DND-41 (cell line): Measurements from ENCODE around the gene PTPN9.
"Not testable (repeated sequence)": the region's sequence is repeated elsewhere in the genome, so short reads cannot be mapped to it uniquely, and the experiment has no call there.

Experiments
- ATAC-seq: fragments of 200-7000 bp; cut with Tn5 transposase; 3 replicates; pipeline ENCODE4 v1.9.1; 2021; ENCODE audit warnings: low read depth; ENCODE audit not compliant: insufficient read depth
- DNase-seq: peaks from one replicate; pipeline ENCODE4 v3.0.0-alpha.2; 2020
- H2AFZ ChIP-seq: 2 replicates; pipeline ENCODE4 v1.6.0; 2012; ENCODE audit warnings: low read depth, low read length
- H3K27ac ChIP-seq: 2 replicates; pipeline ENCODE4 v1.5.1; 2012; ENCODE audit warnings: low read length, inconsistent platforms
- H3K27me3 ChIP-seq: fragments of 200-600 bp; sonication (generic); 2 replicates; pipeline ENCODE4 v1.6.0; 2012; ENCODE audit warnings: low read length, mild to moderate bottlenecking, inconsistent platforms; ENCODE audit not compliant: insufficient read depth, poor library complexity
- H3K36me3 ChIP-seq: 2 replicates; pipeline ENCODE4 v1.5.1; 2012; ENCODE audit warnings: low read length, inconsistent platforms; ENCODE audit not compliant: insufficient read depth
- H3K4me1 ChIP-seq: 2 replicates; pipeline ENCODE4 v1.5.1; 2012; ENCODE audit warnings: mild to moderate bottlenecking, low read length; ENCODE audit not compliant: insufficient read depth
- H3K4me2 ChIP-seq: 2 replicates; pipeline ENCODE4 v1.6.0; 2012; ENCODE audit warnings: mild to moderate bottlenecking, moderate library complexity, low read length, inconsistent platforms; ENCODE audit not compliant: insufficient read depth
- H3K4me3 ChIP-seq, 2 experiments: fragments of 200-600 bp in 1 of 2; shearing (Covaris generic) in 1 of 2; 2 replicates each; pipeline ENCODE4 v1.5.1; 2012 to 2016; ENCODE audit warnings: inconsistent platforms in 2 of 2, low read length in 2 of 2, mild to moderate bottlenecking in 2 of 2, low read depth in 1 of 2, moderate library complexity in 1 of 2
- H3K79me2 ChIP-seq: 2 replicates; pipeline ENCODE4 v1.6.0; 2012; ENCODE audit warnings: low read length, inconsistent platforms; ENCODE audit not compliant: insufficient read depth
- H3K9ac ChIP-seq: 2 replicates; pipeline ENCODE4 v1.6.0; 2012; ENCODE audit warnings: low read depth, mild to moderate bottlenecking, inconsistent platforms, low read length, moderate library complexity
- H3K9me3 ChIP-seq: 2 replicates; pipeline ENCODE4 v1.5.1; 2012; ENCODE audit warnings: low read length, moderate library complexity, mild to moderate bottlenecking, inconsistent platforms; ENCODE audit not compliant: insufficient read depth, severe bottlenecking
- H4K20me1 ChIP-seq: 2 replicates; pipeline ENCODE4 v1.6.0; 2012; ENCODE audit warnings: low read length; ENCODE audit not compliant: insufficient read depth
- EZH2 ChIP-seq: IDR thresholded peaks from 3 replicates; pipeline ENCODE4 v1.6.1; 2012; ENCODE audit warnings: borderline replicate concordance, low read depth, mild to moderate bottlenecking, moderate library complexity, low read length, inconsistent platforms; ENCODE audit not compliant: severe bottlenecking
- TF ChIP-seq, protein P1 (sequence below): IDR thresholded peaks from 2 replicates; pipeline ENCODE4 v1.5.1; 2012; ENCODE audit warnings: borderline replicate concordance, low read length, moderate library complexity, mild to moderate bottlenecking; ENCODE audit not compliant: poor library complexity, severe bottlenecking; ENCODE audit errors: extremely low read depth

Gene PTPN9

DNA sequence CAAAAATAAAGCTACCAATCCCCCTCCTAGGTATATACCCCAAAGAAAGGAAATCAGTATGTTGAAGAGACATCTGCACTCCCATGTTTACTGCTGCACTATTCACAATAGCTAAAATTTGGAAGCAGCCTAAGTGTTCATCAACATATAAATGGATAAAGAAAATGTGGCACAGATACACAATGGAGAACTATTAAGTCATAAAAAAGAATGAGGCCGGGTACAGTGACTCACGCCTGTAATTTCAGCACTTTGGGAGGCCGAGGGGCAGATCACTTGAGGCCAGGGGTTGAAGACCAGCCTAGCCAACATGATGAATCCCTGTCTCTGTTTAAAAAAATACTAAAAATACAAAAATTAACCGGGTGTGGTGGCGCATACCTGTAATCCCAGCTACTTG is 10.0 kb upstream of the PTPN9 start:
- peaks cover 3% of the 10 kb centered on the region; the same call in 1 of the 2 replicates for H3K36me3 ChIP-seq
- no peak overlapping the region for H2AFZ ChIP-seq
- H4K20me1 ChIP-seq, result no peaks in the 10 kb centered on the region
- no peak overlapping the region for H3K4me3 ChIP-seq
- DNase-seq, result no peak
- no peaks in the 10 kb centered on the region for H3K9me3 ChIP-seq
- H3K79me2 ChIP-seq, result no peaks in the 10 kb centered on the region
- TF ChIP-seq EZH2, result no peak
- TF ChIP-seq, protein P1, sequence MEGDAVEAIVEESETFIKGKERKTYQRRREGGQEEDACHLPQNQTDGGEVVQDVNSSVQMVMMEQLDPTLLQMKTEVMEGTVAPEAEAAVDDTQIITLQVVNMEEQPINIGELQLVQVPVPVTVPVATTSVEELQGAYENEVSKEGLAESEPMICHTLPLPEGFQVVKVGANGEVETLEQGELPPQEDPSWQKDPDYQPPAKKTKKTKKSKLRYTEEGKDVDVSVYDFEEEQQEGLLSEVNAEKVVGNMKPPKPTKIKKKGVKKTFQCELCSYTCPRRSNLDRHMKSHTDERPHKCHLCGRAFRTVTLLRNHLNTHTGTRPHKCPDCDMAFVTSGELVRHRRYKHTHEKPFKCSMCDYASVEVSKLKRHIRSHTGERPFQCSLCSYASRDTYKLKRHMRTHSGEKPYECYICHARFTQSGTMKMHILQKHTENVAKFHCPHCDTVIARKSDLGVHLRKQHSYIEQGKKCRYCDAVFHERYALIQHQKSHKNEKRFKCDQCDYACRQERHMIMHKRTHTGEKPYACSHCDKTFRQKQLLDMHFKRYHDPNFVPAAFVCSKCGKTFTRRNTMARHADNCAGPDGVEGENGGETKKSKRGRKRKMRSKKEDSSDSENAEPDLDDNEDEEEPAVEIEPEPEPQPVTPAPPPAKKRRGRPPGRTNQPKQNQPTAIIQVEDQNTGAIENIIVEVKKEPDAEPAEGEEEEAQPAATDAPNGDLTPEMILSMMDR, result no peak
- H3K9ac ChIP-seq, result no peak overlapping the region
- H3K27me3 ChIP-seq, result no peaks in the 10 kb centered on the region
- H3K4me2 ChIP-seq, result no peak overlapping the region
- H3K27ac ChIP-seq, result no peak overlapping the region
- no peak for ATAC-seq
- no peaks in the 10 kb centered on the region for H3K4me1 ChIP-seq

DNA sequence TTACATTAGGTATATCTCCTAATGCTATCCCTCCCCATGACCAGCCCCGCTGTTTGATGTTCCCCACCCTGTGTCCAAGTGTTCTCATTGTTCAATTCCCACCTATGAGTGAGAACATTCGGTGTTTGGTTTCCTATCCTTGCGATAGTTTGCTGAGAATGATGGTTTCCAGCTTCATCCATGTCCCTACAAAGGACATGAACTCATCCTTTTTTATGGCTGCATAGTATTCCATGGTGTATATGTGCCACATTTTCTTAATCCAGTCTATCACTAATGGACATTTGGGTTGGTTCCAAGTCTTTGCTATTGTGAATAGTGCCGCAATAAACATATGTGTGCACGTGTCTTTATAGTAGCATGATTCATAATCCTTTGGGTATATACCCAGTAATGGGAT is 7.3 kb upstream of the PTPN9 start:
- H3K4me3 ChIP-seq, H3K9me3 ChIP-seq, DNase-seq, H2AFZ ChIP-seq, H4K20me1 ChIP-seq, H3K36me3 ChIP-seq, H3K79me2 ChIP-seq, H3K27me3 ChIP-seq, H3K9ac ChIP-seq, ATAC-seq, H3K4me1 ChIP-seq, H3K27ac ChIP-seq, H3K4me2 ChIP-seq: not testable (repeated sequence)

DNA sequence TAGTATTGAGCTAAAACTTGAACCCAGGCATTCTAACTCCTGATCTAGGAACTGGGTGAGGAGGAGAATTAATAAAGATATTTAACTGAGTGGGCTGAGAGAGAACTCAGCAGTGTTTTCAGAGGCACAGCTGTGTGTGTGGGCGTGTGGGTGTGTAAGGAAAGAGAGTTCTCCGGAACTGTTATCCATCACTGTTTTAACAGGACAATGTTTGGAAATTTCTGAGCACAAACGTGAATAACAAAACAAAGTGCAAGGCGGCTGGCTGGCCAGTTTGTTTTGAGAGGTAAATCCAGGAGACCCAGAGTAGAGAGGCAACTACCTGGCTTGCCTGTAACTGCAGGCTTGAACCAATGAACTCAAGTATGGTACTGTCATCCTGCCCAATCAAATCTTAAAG is 5.0 kb upstream of the PTPN9 start:
- no peak overlapping the region for H3K27ac ChIP-seq
- TF ChIP-seq, protein P1, result no peak
- TF ChIP-seq EZH2, result no peak
- no peaks in the 10 kb centered on the region for H3K36me3 ChIP-seq
- DNase-seq (no peak), ATAC-seq (no peak)
- H3K27me3 ChIP-seq, result no peaks in the 10 kb centered on the region
- H3K4me2 ChIP-seq, result no peak overlapping the region
- H3K9me3 ChIP-seq, result no peaks in the 10 kb centered on the region
- H3K4me1 ChIP-seq, result peaks cover 6% of the 10 kb centered on the region
- H2AFZ ChIP-seq, result no peak overlapping the region
- no peak overlapping the region for H3K9ac ChIP-seq
- H4K20me1 ChIP-seq, result no peaks in the 10 kb centered on the region
- no peak overlapping the region for H3K4me3 ChIP-seq
- peaks cover 8% of the 10 kb centered on the region for H3K79me2 ChIP-seq

DNA sequence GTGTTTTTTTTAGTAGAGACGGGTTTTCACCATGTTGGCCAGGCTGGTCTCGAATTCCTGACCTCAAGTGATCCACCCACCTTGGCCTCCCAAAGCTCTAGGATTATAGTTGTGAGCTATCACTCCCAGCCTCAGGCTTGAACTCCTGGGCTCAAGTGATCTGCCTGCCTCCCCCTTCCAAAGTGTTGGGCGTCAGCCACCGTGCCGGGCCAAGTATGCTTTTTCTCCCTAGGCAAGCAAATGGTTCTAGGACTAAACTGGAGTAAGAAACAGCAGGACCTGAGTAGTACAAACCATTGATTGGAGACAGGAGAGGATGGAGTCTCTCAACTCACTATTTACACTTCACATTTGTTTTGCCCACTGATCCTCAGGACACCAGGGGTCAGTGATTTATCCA is 4.6 kb upstream of the PTPN9 start:
- Histone ChIP-seq H3K4me2 (no peak overlapping the region), H2AFZ (no peak overlapping the region), H3K27ac (no peak overlapping the region), H3K4me1 (peaks cover 6% of the 10 kb centered on the region), H3K9me3 (no peaks in the 10 kb centered on the region), H3K36me3 (no peaks in the 10 kb centered on the region), H3K79me2 (peaks cover 12% of the 10 kb centered on the region), H3K4me3 (no peak overlapping the region), H4K20me1 (no peaks in the 10 kb centered on the region), H3K27me3 (no peaks in the 10 kb centered on the region), H3K9ac (no peak overlapping the region)
- TF ChIP-seq, protein P1, result no peak
- TF ChIP-seq EZH2, result no peak
- DNase-seq, result no peak
- ATAC-seq, result no peak

DNA sequence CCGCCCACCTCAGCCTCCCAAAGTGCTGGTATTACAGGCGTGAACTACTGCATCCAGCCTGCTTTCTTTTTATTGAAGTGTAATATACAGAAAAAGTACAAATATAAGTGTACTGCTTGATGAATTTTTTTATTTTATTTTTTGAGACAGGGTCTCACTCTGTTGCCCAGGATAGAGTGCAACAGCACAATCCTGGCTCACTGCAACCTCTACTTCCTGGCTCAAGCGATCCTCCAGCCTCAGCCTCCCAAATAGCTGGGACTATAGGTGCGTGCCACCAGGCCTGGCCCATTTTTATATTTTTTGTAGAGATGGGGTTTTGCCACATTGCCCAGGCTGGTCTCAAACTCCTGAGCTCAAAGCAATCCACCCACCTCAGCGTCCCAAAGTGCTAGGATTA is 3.8 kb upstream of the PTPN9 start:
- not testable (repeated sequence) for H3K36me3 ChIP-seq, DNase-seq, H4K20me1 ChIP-seq, H3K4me2 ChIP-seq, H3K4me3 ChIP-seq, H3K27me3 ChIP-seq, ATAC-seq, H2AFZ ChIP-seq, H3K27ac ChIP-seq, H3K9ac ChIP-seq, H3K9me3 ChIP-seq, H3K4me1 ChIP-seq
- H3K79me2 ChIP-seq, result peaks cover 20% of the 10 kb centered on the region
